ENCODE results near the gene IL1RN.

DNA sequence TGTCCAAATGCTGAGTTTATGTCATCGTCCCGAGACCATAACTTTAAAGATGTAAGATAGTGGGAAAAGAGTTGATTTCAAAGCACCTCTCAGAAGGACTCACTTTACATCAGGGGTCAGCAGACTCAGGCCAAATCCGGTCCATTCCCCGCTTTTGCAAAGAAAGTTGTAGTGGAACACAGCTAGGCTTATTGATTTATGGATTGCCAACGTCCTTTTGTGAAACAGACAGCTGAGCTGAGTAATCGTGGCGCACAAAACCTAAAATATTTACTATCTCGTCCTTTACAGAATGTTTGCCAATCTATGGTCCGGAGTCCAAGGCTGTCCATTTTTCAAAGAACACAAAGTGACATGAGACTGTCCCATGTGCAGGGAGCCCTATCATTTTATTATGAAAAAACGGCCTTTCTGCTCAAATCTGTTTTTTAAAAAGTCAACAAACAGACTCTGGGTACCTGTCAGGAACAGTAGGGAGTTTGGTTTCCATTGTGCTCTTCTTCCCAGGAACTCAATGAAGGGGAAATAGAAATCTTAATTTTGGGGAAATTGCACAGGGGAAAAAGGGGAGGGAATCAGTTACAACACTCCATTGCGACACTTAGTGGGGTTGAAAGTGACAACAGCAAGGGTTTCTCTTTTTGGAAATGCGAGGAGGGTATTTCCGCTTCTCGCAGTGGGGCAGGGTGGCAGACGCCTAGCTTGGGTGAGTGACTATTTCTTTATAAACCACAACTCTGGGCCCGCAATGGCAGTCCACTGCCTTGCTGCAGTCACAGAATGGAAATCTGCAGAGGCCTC lies at the start of gene IL1RN:
- no peak for TF ChIP-seq CREM (IDR thresholded peaks at IDR 0.05; ENCODE audit: low read depth)
- TF ChIP-seq, protein P1, sequence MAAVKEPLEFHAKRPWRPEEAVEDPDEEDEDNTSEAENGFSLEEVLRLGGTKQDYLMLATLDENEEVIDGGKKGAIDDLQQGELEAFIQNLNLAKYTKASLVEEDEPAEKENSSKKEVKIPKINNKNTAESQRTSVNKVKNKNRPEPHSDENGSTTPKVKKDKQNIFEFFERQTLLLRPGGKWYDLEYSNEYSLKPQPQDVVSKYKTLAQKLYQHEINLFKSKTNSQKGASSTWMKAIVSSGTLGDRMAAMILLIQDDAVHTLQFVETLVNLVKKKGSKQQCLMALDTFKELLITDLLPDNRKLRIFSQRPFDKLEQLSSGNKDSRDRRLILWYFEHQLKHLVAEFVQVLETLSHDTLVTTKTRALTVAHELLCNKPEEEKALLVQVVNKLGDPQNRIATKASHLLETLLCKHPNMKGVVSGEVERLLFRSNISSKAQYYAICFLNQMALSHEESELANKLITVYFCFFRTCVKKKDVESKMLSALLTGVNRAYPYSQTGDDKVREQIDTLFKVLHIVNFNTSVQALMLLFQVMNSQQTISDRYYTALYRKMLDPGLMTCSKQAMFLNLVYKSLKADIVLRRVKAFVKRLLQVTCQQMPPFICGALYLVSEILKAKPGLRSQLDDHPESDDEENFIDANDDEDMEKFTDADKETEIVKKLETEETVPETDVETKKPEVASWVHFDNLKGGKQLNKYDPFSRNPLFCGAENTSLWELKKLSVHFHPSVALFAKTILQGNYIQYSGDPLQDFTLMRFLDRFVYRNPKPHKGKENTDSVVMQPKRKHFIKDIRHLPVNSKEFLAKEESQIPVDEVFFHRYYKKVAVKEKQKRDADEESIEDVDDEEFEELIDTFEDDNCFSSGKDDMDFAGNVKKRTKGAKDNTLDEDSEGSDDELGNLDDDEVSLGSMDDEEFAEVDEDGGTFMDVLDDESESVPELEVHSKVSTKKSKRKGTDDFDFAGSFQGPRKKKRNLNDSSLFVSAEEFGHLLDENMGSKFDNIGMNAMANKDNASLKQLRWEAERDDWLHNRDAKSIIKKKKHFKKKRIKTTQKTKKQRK (IDR thresholded peaks at IDR 0.05; ENCODE audit: low read depth, low read length): no peak
- no peak for TF ChIP-seq CBX3 (IDR thresholded peaks at IDR 0.05; ENCODE audit: borderline replicate concordance, low read depth)
- TF ChIP-seq, protein P2, sequence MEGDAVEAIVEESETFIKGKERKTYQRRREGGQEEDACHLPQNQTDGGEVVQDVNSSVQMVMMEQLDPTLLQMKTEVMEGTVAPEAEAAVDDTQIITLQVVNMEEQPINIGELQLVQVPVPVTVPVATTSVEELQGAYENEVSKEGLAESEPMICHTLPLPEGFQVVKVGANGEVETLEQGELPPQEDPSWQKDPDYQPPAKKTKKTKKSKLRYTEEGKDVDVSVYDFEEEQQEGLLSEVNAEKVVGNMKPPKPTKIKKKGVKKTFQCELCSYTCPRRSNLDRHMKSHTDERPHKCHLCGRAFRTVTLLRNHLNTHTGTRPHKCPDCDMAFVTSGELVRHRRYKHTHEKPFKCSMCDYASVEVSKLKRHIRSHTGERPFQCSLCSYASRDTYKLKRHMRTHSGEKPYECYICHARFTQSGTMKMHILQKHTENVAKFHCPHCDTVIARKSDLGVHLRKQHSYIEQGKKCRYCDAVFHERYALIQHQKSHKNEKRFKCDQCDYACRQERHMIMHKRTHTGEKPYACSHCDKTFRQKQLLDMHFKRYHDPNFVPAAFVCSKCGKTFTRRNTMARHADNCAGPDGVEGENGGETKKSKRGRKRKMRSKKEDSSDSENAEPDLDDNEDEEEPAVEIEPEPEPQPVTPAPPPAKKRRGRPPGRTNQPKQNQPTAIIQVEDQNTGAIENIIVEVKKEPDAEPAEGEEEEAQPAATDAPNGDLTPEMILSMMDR (IDR thresholded peaks at IDR 0.05 in 2 of 3, conservative IDR thresholded peaks at IDR 0.05 in 1 of 3; ENCODE audit: control insufficient read depth in 2 of 3, extremely low read depth in 1 of 3, insufficient read depth in 1 of 3, low read depth in 3 of 3, low read length in 3 of 3): no peak
- no peak for TF ChIP-seq EZH2 (IDR thresholded peaks at IDR 0.05; ENCODE audit: borderline replicate concordance, control insufficient read depth, low read depth, low read length)
- no peak for TF ChIP-seq KLF5 (IDR thresholded peaks at IDR 0.05; ENCODE audit: partially characterized antibody)
- TF ChIP-seq GABPA (IDR thresholded peaks at IDR 0.05; ENCODE audit: low read depth): no peak
- TF ChIP-seq ZZZ3 (IDR thresholded peaks at IDR 0.05; ENCODE audit: control insufficient read depth, insufficient read length, low read depth): no peak
- no peak for TF ChIP-seq ZNF384 (IDR thresholded peaks at IDR 0.05; ENCODE audit: borderline replicate concordance, low read depth, low read length)
- no peak for TF ChIP-seq MYC (IDR thresholded peaks at IDR 0.05; ENCODE audit: insufficient read depth, insufficient read length, insufficient replicate concordance, low read length, severe bottlenecking)

All from GM12878 (cell line).